Activated CD8-positive, alpha-beta memory T cell treated with anti-CD3 and anti-CD28 coated beads for 1 hour (primary cell): ENCODE measurements around the gene ANK3.

Experiments used
- DNase-seq, 2 donors: peaks; one replicate each; pipeline ENCODE4 v3.0.0-alpha.2; 2020; ENCODE audit warnings: low read depth in 1 of 2; ENCODE audit errors: extremely low read depth in 1 of 2

ANK3 gene

GRCh38 chr10:60237977-60238758, 151.5 kb downstream of the ANK3 start:
- no peak for DNase-seq

GRCh38 chr10:60236869-60237524, 152.7 kb downstream of the ANK3 start:
- no peak for DNase-seq

- DNase-seq: no peak
Observed at GRCh38 chr10:60235001-60235400, 154.7 kb downstream of the ANK3 start.

- no peak for DNase-seq
Observed at GRCh38 chr10:60234551-60234950, 155.1 kb downstream of the ANK3 start.

GRCh38 chr10:60230892-60231291, 158.8 kb downstream of the ANK3 start:
- DNase-seq: no peak

GRCh38 chr10:60224066-60224705, 165.5 kb downstream of the ANK3 start:
- DNase-seq: no peak

- DNase-seq: no peak
Observed at GRCh38 chr10:60222047-60222446, 167.6 kb downstream of the ANK3 start.

GRCh38 chr10:60212195-60212594, 177.5 kb downstream of the ANK3 start:
- DNase-seq: no peak

- DNase-seq: no peak
Observed at GRCh38 chr10:60209874-60210570, 179.7 kb downstream of the ANK3 start.

GRCh38 chr10:60208676-60209269, 180.9 kb downstream of the ANK3 start:
- no peak for DNase-seq

GRCh38 chr10:60207894-60208293, 181.8 kb downstream of the ANK3 start:
- DNase-seq: no peak

- no peak for DNase-seq
Observed at GRCh38 chr10:60206735-60207134, 182.9 kb downstream of the ANK3 start.

- no peak for DNase-seq
Observed at GRCh38 chr10:60205741-60206140, 183.9 kb downstream of the ANK3 start.

- DNase-seq: no peak
Observed at GRCh38 chr10:60203993-60204618, 185.6 kb downstream of the ANK3 start.

- no peak for DNase-seq
Observed at GRCh38 chr10:60200682-60201053, 189.0 kb downstream of the ANK3 start.

GRCh38 chr10:60200012-60200681, 189.5 kb downstream of the ANK3 start:
- no peak for DNase-seq

GRCh38 chr10:60197206-60197605, 192.5 kb downstream of the ANK3 start:
- DNase-seq: no peak

- DNase-seq: no peak
Observed at GRCh38 chr10:60194421-60194820, 195.3 kb downstream of the ANK3 start.

- no peak for DNase-seq
Observed at GRCh38 chr10:60192946-60193345, 196.7 kb downstream of the ANK3 start.

- DNase-seq: no peak
Observed at GRCh38 chr10:60189861-60190475, 199.7 kb downstream of the ANK3 start.
